GM19468 (cell line): ENCODE results near the gene TOP3B.

Experiments
- ATAC-seq: cut with Tn5 transposase; IDR thresholded peaks from one replicate; pipeline ENCODE4 v1.9.1; 2021; ENCODE audit warnings: mild to moderate bottlenecking, moderate library complexity, moderate number of reproducible peaks; ENCODE audit not compliant: unreplicated experiment; ENCODE audit errors: extremely low read depth

TOP3B gene

GRCh38 chr22:21932347-21932746 is 50.2 kb downstream of the TOP3B start:
- ATAC-seq, result no peak

- no peak for ATAC-seq
These were observed 51.5 kb downstream of the TOP3B start for GRCh38 chr22:21931056-21931455.

- no peak for ATAC-seq
These were observed 53.3 kb downstream of the TOP3B start for GRCh38 chr22:21929253-21929652.

GRCh38 chr22:21928048-21928447 is 54.5 kb downstream of the TOP3B start:
- no peak for ATAC-seq

- no peak for ATAC-seq
These were observed 55.3 kb downstream of the TOP3B start for GRCh38 chr22:21927174-21927823.

- ATAC-seq, result no peak
These were observed 55.9 kb downstream of the TOP3B start for GRCh38 chr22:21926728-21927127.

- ATAC-seq, result no peak
These were observed 59.4 kb downstream of the TOP3B start for GRCh38 chr22:21923163-21923561.

- no peak for ATAC-seq
These were observed 60.0 kb downstream of the TOP3B start for GRCh38 chr22:21922370-21923162.

- no peak for ATAC-seq
These were observed 60.9 kb downstream of the TOP3B start for GRCh38 chr22:21921729-21922128.

GRCh38 chr22:21921184-21921721 is 61.3 kb downstream of the TOP3B start:
- no peak for ATAC-seq

- no peak for ATAC-seq
These were observed 62.0 kb downstream of the TOP3B start for GRCh38 chr22:21920341-21921183.

GRCh38 chr22:21919526-21920307 is 62.9 kb downstream of the TOP3B start:
- ATAC-seq, result no peak

- ATAC-seq, result no peak
These were observed 64.0 kb downstream of the TOP3B start for GRCh38 chr22:21918466-21919185.

GRCh38 chr22:21917959-21918261 is 64.7 kb downstream of the TOP3B start:
- ATAC-seq, result no peak

- no peak for ATAC-seq
These were observed 65.2 kb downstream of the TOP3B start for GRCh38 chr22:21917181-21917958.

- ATAC-seq, result no peak
These were observed 66.2 kb downstream of the TOP3B start for GRCh38 chr22:21916309-21916918.

- ATAC-seq, result no peak
These were observed 66.8 kb downstream of the TOP3B start for GRCh38 chr22:21915624-21916308.
